Measurements from ENCODE around the gene KRTAP4-2. TPM values are rescaled to one million over a fixed set of nuclear protein-coding genes. Genes with fewer than 3 reads are reported as not detected.

Gene KRTAP4-2
- total and polyA plus RNA-seq, 4 experiments from 2014 or later: not detected

DNA sequence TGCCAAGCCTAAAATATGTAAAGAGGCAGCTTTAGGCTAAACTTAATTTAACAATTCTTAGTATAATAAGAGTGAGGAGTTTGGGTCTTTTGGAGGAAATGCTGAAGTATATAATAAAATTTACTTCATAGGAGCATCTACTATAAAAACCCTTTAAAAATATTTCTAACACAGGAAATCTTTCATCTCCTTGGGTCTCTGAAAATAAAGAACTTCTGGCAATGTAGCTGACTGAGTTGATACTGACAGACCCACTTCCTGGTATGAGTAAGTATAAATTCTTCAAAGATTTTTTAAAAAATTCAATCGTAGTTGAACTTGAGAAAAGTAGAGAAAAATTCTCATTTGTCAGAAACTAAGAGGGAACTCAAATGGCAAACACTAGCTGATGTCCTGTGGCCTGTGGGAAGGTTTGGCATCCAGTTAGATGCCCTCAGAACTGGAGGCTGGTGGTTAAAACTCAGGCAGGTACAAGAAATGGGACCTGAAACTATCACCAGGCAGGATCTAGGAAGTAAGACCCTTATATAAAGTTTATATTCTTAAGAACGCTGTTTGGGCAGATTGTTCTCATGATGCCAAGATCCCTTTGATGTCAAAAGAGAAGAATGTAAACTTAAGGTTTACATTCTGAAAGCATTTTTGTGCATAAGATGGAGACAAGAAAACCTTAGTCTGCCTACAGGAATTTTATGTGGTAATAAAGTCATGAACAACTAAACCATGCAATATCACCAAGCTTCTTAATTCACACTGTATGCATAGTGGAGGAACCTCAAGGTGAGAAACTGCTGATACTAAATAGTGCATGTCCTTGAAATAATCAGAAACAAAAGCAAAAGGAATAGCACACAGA is 43.9 kb downstream of the KRTAP4-2 start:
- H3K36me3 ChIP-seq (ENCODE audit: insufficient read depth, low read length): no peaks in the 10 kb centered on the region
- no peaks in the 10 kb centered on the region for H3K9me3 ChIP-seq (ENCODE audit: control insufficient read depth in 1 of 2, low read length in 2 of 2)
- peaks cover 22% of the 10 kb centered on the region for H3K4me1 ChIP-seq (ENCODE audit: insufficient read depth, low read length)
- H3K4me3 Mint-ChIP-seq: peak overlapping the region in 5 of 8 donors; percentile 18 to 85 (median 63)
- peak in 2 of 5 donors; percentile 32 to 41 for DNase-seq
- intact Hi-C loops (cut with micrococcal nuclease): no loop called here
- peaks cover 0 to 4% of the 10 kb centered on the region in 2 donors for H3K36me3 Mint-ChIP-seq
- CTCF ChIA-PET (ENCODE audit: partially characterized antibody): interaction anchor here (1.9 to 2.6 kb wide), 2 partner anchors 174 to 188 kb away, joined by 5 to 11 read pairs; no protein-coding TSS in a partner anchor
- H3K27me3 ChIP-seq (ENCODE audit: insufficient read depth, low read length): no peaks in the 10 kb centered on the region
- H3K9me3 Mint-ChIP-seq: peaks cover 0 to 8% (median 6%) of the 10 kb centered on the region in 8 donors
- no peak overlapping the region for H3K4me3 ChIP-seq (ENCODE audit: low read length in 2 of 2)
- POLR2A ChIA-PET (ENCODE audit: partially characterized antibody): interaction anchor here (1.1 to 1.7 kb wide), 6 partner anchors 10 to 555 kb away, joined by 3 to 13 read pairs (median 5); partner anchors contain the start of genes EIF1, KRTAP16-1 and KRTAP4-12
- H3K27ac ChIP-seq (ENCODE audit: low read depth, low read length): no peak overlapping the region
- peak overlapping the region in 4 of 7 donors; percentile 78 to 96 (median 94) for H3K27ac Mint-ChIP-seq
- H3K4me1 Mint-ChIP-seq: peaks cover 0 to 47% (median 29%) of the 10 kb centered on the region in 4 donors
- H3K27me3 Mint-ChIP-seq: peaks cover 2 to 3% of the 10 kb centered on the region in 2 donors

DNA sequence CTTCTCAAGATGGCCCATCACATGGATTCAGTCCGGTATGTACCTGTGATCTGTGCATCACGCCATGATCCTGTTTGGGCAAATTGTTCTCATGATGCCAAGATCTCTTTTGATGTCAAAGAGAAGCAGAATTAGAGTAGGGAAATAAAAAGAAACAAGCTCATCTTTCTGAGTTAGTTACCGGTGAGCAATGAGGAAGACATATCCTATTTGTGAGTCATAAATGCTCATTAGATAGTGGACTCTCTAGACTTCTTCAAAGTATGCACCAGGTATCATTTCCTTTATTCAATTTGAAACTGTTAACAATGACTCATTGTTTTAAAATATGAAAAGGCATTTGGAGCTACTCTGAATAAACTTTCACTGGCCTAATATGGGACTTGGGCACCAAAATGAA is 46.0 kb downstream of the KRTAP4-2 start:
- peaks cover 22% of the 10 kb centered on the region for H3K4me1 ChIP-seq (ENCODE audit: insufficient read depth, low read length)
- H3K27me3 ChIP-seq (ENCODE audit: insufficient read depth, low read length): no peaks in the 10 kb centered on the region
- H3K36me3 Mint-ChIP-seq: no peaks in the 10 kb centered on the region
- peaks cover 0 to 66% (median 32%) of the 10 kb centered on the region in 4 donors for H3K4me1 Mint-ChIP-seq
- no peak overlapping the region for H3K4me3 ChIP-seq (ENCODE audit: low read length in 2 of 2)
- intact Hi-C loops (cut with micrococcal nuclease): no loop called here
- H3K36me3 ChIP-seq (ENCODE audit: insufficient read depth, low read length): no peaks in the 10 kb centered on the region
- H3K9me3 Mint-ChIP-seq: peaks cover 0 to 7% (median 1%) of the 10 kb centered on the region in 8 donors
- peak overlapping the region in 2 of 8 donors; percentile 14 to 19 for H3K4me3 Mint-ChIP-seq
- no peaks in the 10 kb centered on the region for H3K27me3 Mint-ChIP-seq
- CTCF ChIA-PET (ENCODE audit: partially characterized antibody): interaction anchor here (2.6 kb wide), 1 partner anchor 190 kb away, joined by 11 read pairs; no protein-coding TSS in a partner anchor
- H3K9me3 ChIP-seq (ENCODE audit: control insufficient read depth in 1 of 2, low read length in 2 of 2): no peaks in the 10 kb centered on the region
- H3K27ac ChIP-seq (ENCODE audit: low read depth, low read length): no peak overlapping the region
- POLR2A ChIA-PET (ENCODE audit: partially characterized antibody): interaction anchor here (0.9 to 2.7 kb wide), 3 partner anchors 10 to 177 kb away, joined by 3 to 14 read pairs (median 4); partner anchors contain the start of gene KRTAP16-1
- H3K27ac Mint-ChIP-seq: peak overlapping the region in 2 of 7 donors; percentile 54 to 80
- no peak for DNase-seq

Other genes with a start within 250 kb of the KRTAP4-2 start
Only the 30 nearest of the 41 such genes appear.
- not detected for gene KRTAP1-5, start 151.0 kb downstream of the KRTAP4-2 start, total RNA-seq
- not detected for gene KRTAP1-5, start 151.0 kb downstream of the KRTAP4-2 start, polyA plus RNA-seq
- gene KRTAP1-4, start 148.0 kb downstream of the KRTAP4-2 start, total RNA-seq: not detected
- gene KRTAP1-4, start 148.0 kb downstream of the KRTAP4-2 start, polyA plus RNA-seq: not detected
- gene KRTAP1-3, start 143.3 kb downstream of the KRTAP4-2 start, total RNA-seq: not detected
- gene KRTAP1-3, start 143.3 kb downstream of the KRTAP4-2 start, polyA plus RNA-seq: not detected
- gene KRTAP1-1, start 136.8 kb downstream of the KRTAP4-2 start, total RNA-seq: not detected
- gene KRTAP1-1, start 136.8 kb downstream of the KRTAP4-2 start, polyA plus RNA-seq: not detected
- gene KRTAP2-1, start 130.9 kb downstream of the KRTAP4-2 start, total RNA-seq: not detected
- gene KRTAP2-1, start 130.9 kb downstream of the KRTAP4-2 start, polyA plus RNA-seq: not detected
- gene KRTAP2-2, start 123.0 kb downstream of the KRTAP4-2 start, total RNA-seq: not detected
- gene KRTAP2-2, start 123.0 kb downstream of the KRTAP4-2 start, polyA plus RNA-seq: not detected
- not detected for gene KRTAP2-3, start 118.1 kb downstream of the KRTAP4-2 start, total RNA-seq
- not detected for gene KRTAP2-3, start 118.1 kb downstream of the KRTAP4-2 start, polyA plus RNA-seq
- not detected for gene KRTAP2-4, start 112.3 kb downstream of the KRTAP4-2 start, total RNA-seq
- not detected for gene KRTAP2-4, start 112.3 kb downstream of the KRTAP4-2 start, polyA plus RNA-seq
- gene KRTAP4-7, start 94.1 kb downstream of the KRTAP4-2 start, total RNA-seq: not detected
- not detected for gene KRTAP4-7, start 94.1 kb downstream of the KRTAP4-2 start, polyA plus RNA-seq
- gene KRTAP4-8, start 80.1 kb downstream of the KRTAP4-2 start, total RNA-seq: not detected
- gene KRTAP4-8, start 80.1 kb downstream of the KRTAP4-2 start, polyA plus RNA-seq: not detected
- gene KRTAP4-16, start 76.0 kb downstream of the KRTAP4-2 start, total RNA-seq: not detected
- gene KRTAP4-16, start 76.0 kb downstream of the KRTAP4-2 start, polyA plus RNA-seq: not detected
- not detected for gene KRTAP4-9, start 72.8 kb downstream of the KRTAP4-2 start, total RNA-seq
- not detected for gene KRTAP4-9, start 72.8 kb downstream of the KRTAP4-2 start, polyA plus RNA-seq
- gene KRTAP4-11, start 59.8 kb downstream of the KRTAP4-2 start, total RNA-seq: not detected
- gene KRTAP4-11, start 59.8 kb downstream of the KRTAP4-2 start, polyA plus RNA-seq: not detected
- not detected for gene KRTAP4-12, start 54.0 kb downstream of the KRTAP4-2 start, total RNA-seq
- gene KRTAP4-12, start 54.0 kb downstream of the KRTAP4-2 start, polyA plus RNA-seq: not detected
- gene KRTAP4-6, start 37.7 kb downstream of the KRTAP4-2 start, total RNA-seq: not detected
- gene KRTAP4-6, start 37.7 kb downstream of the KRTAP4-2 start, polyA plus RNA-seq: under 1 TPM in 1 of 2 donors, not detected in 1; 0.24 TPM
- gene KRTAP4-5, start 28.4 kb downstream of the KRTAP4-2 start, total RNA-seq: not detected
- gene KRTAP4-5, start 28.4 kb downstream of the KRTAP4-2 start, polyA plus RNA-seq: not detected
- gene KRTAP4-4, start 17.5 kb downstream of the KRTAP4-2 start, total RNA-seq: not detected
- gene KRTAP4-4, start 17.5 kb downstream of the KRTAP4-2 start, polyA plus RNA-seq: not detected
- gene KRTAP4-3, start 10.0 kb downstream of the KRTAP4-2 start, total RNA-seq: not detected
- not detected for gene KRTAP4-3, start 10.0 kb downstream of the KRTAP4-2 start, polyA plus RNA-seq
- not detected for gene KRTAP4-1, start 6.7 kb upstream of the KRTAP4-2 start, total RNA-seq
- gene KRTAP4-1, start 6.7 kb upstream of the KRTAP4-2 start, polyA plus RNA-seq: not detected
- not detected for gene KRTAP9-1, start 11.7 kb upstream of the KRTAP4-2 start, total RNA-seq
- gene KRTAP9-1, start 11.7 kb upstream of the KRTAP4-2 start, polyA plus RNA-seq: not detected
- not detected for gene KRTAP9-2, start 48.4 kb upstream of the KRTAP4-2 start, total RNA-seq
- gene KRTAP9-2, start 48.4 kb upstream of the KRTAP4-2 start, polyA plus RNA-seq: not detected
- not detected for gene KRTAP9-3, start 54.2 kb upstream of the KRTAP4-2 start, total RNA-seq
- not detected for gene KRTAP9-3, start 54.2 kb upstream of the KRTAP4-2 start, polyA plus RNA-seq
- not detected for gene KRTAP9-8, start 59.8 kb upstream of the KRTAP4-2 start, total RNA-seq
- gene KRTAP9-8, start 59.8 kb upstream of the KRTAP4-2 start, polyA plus RNA-seq: not detected
- gene KRTAP9-4, start 71.5 kb upstream of the KRTAP4-2 start, total RNA-seq: not detected
- not detected for gene KRTAP9-4, start 71.5 kb upstream of the KRTAP4-2 start, polyA plus RNA-seq
- gene KRTAP9-9, start 77.2 kb upstream of the KRTAP4-2 start, total RNA-seq: not detected
- not detected for gene KRTAP9-9, start 77.2 kb upstream of the KRTAP4-2 start, polyA plus RNA-seq
- not detected for gene KRTAP9-6, start 87.2 kb upstream of the KRTAP4-2 start, total RNA-seq
- gene KRTAP9-6, start 87.2 kb upstream of the KRTAP4-2 start, polyA plus RNA-seq: not detected
- gene KRTAP9-7, start 97.5 kb upstream of the KRTAP4-2 start, total RNA-seq: not detected
- not detected for gene KRTAP9-7, start 97.5 kb upstream of the KRTAP4-2 start, polyA plus RNA-seq
- gene KRTAP29-1, start 124.6 kb upstream of the KRTAP4-2 start, total RNA-seq: not detected
- not detected for gene KRTAP29-1, start 124.6 kb upstream of the KRTAP4-2 start, polyA plus RNA-seq
- gene KRTAP16-1, start 131.1 kb upstream of the KRTAP4-2 start, total RNA-seq: under 1 TPM in 1 of 2 experiments, not detected in 1; 0.28 TPM
- gene KRTAP16-1, start 131.1 kb upstream of the KRTAP4-2 start, polyA plus RNA-seq: not detected
- not detected for gene KRTAP17-1, start 137.5 kb upstream of the KRTAP4-2 start, total RNA-seq
- gene KRTAP17-1, start 137.5 kb upstream of the KRTAP4-2 start, polyA plus RNA-seq: not detected

Data from CD4-positive, alpha-beta memory T cell (primary cell).